Sigmoid colon (tissue), 4 donors: Measurements from ENCODE around the gene EVI2A.

Experiments
- CTCF ChIP-seq, 4 experiments: fragments of 450-650 bp in 3 of 4; fragments of 200-600 bp in 1 of 4; IDR thresholded peaks; one replicate each; pipeline ENCODE4 v1.5.1; 2016 to 2019; ENCODE audit warnings: antibody characterized with exemption in 4 of 4, mild to moderate bottlenecking in 3 of 4, moderate library complexity in 2 of 4
- EP300 ChIP-seq, 4 donors: sonication (generic); formaldehyde crosslinking; IDR thresholded peaks; one replicate each; pipeline ENCODE4 v1.6.1; 2017; ENCODE audit warnings: antibody characterized with exemption in 4 of 4
- POLR2A ChIP-seq, 2 donors: fragments of 450-650 bp; IDR thresholded peaks; one replicate each; pipeline ENCODE4 v1.6.1; 2016; ENCODE audit warnings: antibody characterized with exemption in 2 of 2, mild to moderate bottlenecking in 2 of 2, moderate library complexity in 2 of 2
- POLR2AphosphoS5 ChIP-seq, 4 donors: sonication (generic); formaldehyde crosslinking; IDR thresholded peaks; one replicate each; pipeline ENCODE4 v1.6.1; 2017; ENCODE audit warnings: antibody characterized with exemption in 4 of 4

GRCh38 chr17:31321966-31322365, 544 bp upstream of the EVI2A start:
- no peak for TF ChIP-seq CTCF (IDR thresholded peaks at IDR 0.05)
- no peak for TF ChIP-seq POLR2AphosphoS5 (IDR thresholded peaks at IDR 0.05)
- TF ChIP-seq EP300 (IDR thresholded peaks at IDR 0.05): no peak
- no peak for TF ChIP-seq POLR2A (IDR thresholded peaks at IDR 0.05)
